ENCODE measurements around the gene ERBB4.

The ERBB4 gene

DNA sequence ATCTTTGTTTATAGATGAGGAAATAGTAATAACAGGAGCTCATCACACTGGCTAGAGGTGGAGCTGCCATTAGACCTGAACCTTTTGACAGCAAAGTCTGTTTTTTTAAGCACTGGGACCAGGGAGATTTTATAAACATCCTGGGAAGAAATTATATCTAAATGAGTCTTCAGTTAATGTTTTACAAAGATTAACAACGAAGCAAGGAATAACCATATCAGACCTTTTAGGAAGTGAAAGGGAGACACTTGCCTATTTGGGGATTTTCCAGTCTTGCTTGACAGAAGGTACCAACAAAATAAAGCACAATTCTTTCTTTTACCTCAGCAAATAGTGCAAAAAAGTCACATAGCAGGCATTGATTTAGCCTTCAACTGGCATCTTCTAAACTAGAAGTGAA, 1205.2 kb downstream of the ERBB4 start:
- no peak for DNase-seq
- no peaks in the 10 kb centered on the region for H3K27me3 ChIP-seq (ENCODE audit: insufficient read depth, low read depth, severe bottlenecking)
- no peak overlapping the region for H3K4me3 ChIP-seq (ENCODE audit: low read depth, low read length)
- H3K9me3 ChIP-seq (ENCODE audit: severe bottlenecking) = no peaks in the 10 kb centered on the region
- no peaks in the 10 kb centered on the region for H3K36me3 ChIP-seq
- H3K27ac ChIP-seq = no peak overlapping the region
- TF ChIP-seq, protein P1, sequence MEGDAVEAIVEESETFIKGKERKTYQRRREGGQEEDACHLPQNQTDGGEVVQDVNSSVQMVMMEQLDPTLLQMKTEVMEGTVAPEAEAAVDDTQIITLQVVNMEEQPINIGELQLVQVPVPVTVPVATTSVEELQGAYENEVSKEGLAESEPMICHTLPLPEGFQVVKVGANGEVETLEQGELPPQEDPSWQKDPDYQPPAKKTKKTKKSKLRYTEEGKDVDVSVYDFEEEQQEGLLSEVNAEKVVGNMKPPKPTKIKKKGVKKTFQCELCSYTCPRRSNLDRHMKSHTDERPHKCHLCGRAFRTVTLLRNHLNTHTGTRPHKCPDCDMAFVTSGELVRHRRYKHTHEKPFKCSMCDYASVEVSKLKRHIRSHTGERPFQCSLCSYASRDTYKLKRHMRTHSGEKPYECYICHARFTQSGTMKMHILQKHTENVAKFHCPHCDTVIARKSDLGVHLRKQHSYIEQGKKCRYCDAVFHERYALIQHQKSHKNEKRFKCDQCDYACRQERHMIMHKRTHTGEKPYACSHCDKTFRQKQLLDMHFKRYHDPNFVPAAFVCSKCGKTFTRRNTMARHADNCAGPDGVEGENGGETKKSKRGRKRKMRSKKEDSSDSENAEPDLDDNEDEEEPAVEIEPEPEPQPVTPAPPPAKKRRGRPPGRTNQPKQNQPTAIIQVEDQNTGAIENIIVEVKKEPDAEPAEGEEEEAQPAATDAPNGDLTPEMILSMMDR (IDR thresholded peaks at IDR 0.05; ENCODE audit: low read depth, low read length) = no peak

DNA sequence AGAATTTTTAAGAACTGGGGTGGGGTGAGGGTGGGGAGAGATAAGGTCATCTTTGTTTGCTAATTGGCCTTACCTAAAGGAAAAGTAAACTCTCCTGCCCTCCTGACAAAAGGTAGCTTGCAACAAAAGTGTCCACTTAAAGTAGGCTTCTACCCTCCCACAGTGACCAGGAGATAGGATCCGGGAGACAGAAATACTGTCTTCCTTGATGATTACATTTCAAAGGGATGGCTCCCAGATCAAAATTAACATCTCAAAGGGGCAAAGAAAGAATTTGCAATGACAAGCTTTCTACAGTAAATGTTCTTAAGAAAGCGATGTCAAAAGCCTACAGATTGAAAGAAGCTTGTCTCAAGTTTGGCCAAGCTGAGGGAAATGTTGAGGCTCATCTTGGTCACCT, 1206.9 kb downstream of the ERBB4 start:
- H3K9me3 ChIP-seq (ENCODE audit: severe bottlenecking) = no peaks in the 10 kb centered on the region
- DNase-seq = no peak
- H3K27ac ChIP-seq = no peak overlapping the region
- TF ChIP-seq, protein P1 (IDR thresholded peaks at IDR 0.05; ENCODE audit: low read depth, low read length) = no peak
- no peak overlapping the region for H3K4me3 ChIP-seq (ENCODE audit: low read depth, low read length)
- H3K36me3 ChIP-seq = no peaks in the 10 kb centered on the region
- no peaks in the 10 kb centered on the region for H3K27me3 ChIP-seq (ENCODE audit: insufficient read depth, low read depth, severe bottlenecking)

DNA sequence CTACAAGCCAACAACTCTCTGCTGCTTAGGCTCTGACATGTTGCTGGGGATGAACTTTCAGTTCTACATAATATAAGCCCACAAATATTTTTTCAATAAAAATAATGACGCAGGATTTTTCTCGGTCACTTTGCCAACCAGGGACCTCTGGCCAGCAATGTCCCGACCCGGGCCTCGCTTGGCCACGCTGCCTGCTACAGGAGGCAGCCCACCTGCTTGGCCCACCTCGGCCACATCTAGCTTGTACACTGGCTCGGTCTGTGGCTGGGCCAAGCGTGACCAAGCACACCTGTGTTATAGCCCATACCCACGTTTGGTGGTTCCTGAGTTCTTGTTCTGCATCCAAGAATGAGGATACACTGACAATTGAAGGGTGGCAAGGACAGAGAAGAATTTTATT, 1208.7 kb downstream of the ERBB4 start:
- no peak for DNase-seq
- Histone ChIP-seq H3K27me3 (ENCODE audit: insufficient read depth, low read depth, severe bottlenecking) (no peaks in the 10 kb centered on the region), H3K36me3 (no peaks in the 10 kb centered on the region), H3K9me3 (ENCODE audit: severe bottlenecking) (no peaks in the 10 kb centered on the region), H3K4me3 (ENCODE audit: low read depth, low read length) (no peak overlapping the region), H3K27ac (no peak overlapping the region)
- TF ChIP-seq, protein P1 (IDR thresholded peaks at IDR 0.05; ENCODE audit: low read depth, low read length) = no peak

DNA sequence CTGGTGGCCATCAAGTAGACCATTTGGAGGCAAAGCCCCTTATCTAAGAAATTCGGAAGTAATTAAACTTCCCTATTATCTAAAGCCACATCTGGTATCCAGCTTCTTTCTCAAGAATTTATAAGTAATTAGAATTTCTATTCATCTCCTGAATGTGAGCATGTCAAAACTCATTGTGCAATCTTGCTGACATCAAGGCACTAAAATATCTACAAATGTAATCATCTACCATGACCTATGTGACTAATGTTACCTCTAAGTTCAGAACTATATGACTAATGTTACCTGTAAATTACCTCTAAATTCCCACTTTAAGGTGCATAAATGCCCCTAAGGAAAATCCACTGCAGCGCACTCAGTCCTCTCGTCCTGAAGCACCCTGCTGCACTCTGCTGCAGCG, 1209.2 kb downstream of the ERBB4 start:
- no peak overlapping the region for H3K27ac ChIP-seq
- H3K27me3 ChIP-seq (ENCODE audit: insufficient read depth, low read depth, severe bottlenecking) = no peaks in the 10 kb centered on the region
- H3K9me3 ChIP-seq (ENCODE audit: severe bottlenecking) = no peaks in the 10 kb centered on the region
- H3K4me3 ChIP-seq (ENCODE audit: low read depth, low read length) = no peak overlapping the region
- DNase-seq = no peak
- TF ChIP-seq, protein P1 (IDR thresholded peaks at IDR 0.05; ENCODE audit: low read depth, low read length) = no peak
- no peaks in the 10 kb centered on the region for H3K36me3 ChIP-seq

DNA sequence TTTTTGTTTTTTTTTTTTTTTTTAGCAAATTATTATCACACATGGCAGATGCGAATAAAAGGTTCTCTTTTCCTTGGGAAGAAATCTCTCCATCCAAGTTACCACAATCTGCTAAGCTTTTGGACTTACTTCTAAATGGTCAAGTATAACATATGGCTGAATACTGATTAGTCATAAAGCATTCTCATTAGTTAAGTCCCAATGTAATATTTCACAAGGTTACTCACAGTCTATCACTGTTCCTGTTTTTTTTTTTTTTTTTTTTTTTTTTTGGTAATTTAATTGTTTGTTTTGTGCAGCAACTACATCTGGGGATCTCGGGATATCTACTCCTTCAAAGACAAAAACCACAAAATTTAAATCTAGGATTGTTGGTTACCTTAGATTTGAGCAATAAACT, 1210.5 kb downstream of the ERBB4 start:
- Histone ChIP-seq H3K27me3 (ENCODE audit: insufficient read depth, low read depth, severe bottlenecking) (no peaks in the 10 kb centered on the region), H3K36me3 (no peaks in the 10 kb centered on the region), H3K4me3 (ENCODE audit: low read depth, low read length) (no peak overlapping the region), H3K9me3 (ENCODE audit: severe bottlenecking) (no peaks in the 10 kb centered on the region), H3K27ac (no peak overlapping the region)
- TF ChIP-seq, protein P1 (IDR thresholded peaks at IDR 0.05; ENCODE audit: low read depth, low read length) = no peak
- no peak for DNase-seq
